ENCODE results near the gene PTPN6. TPM values are rescaled to one million over a fixed set of nuclear protein-coding genes. Genes with fewer than 3 reads are reported as not detected.

PTPN6 gene
- total RNA-seq, 1 donor = 0.36 TPM

DNA sequence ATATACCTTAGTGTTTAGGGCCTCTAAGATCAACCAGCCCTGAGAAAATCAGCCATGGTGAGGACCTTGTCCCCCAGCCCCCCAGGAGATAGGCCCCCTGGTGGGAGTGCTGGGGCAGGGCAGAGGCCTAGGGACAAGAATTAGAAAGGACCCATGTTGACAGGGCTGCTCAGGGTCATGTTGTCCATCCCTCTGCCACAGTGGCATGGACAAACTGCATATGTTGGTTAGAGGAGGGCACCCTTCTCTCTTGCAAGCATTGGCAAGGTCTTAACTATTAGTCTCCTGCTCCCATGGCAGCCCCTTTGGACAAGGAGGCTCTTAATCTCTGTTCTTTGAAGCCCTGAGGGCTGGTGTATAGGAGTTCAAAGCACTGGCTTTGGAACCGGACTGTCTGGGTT lies 755 bp upstream of the PTPN6 start:
- TF ChIP-seq, protein P1, sequence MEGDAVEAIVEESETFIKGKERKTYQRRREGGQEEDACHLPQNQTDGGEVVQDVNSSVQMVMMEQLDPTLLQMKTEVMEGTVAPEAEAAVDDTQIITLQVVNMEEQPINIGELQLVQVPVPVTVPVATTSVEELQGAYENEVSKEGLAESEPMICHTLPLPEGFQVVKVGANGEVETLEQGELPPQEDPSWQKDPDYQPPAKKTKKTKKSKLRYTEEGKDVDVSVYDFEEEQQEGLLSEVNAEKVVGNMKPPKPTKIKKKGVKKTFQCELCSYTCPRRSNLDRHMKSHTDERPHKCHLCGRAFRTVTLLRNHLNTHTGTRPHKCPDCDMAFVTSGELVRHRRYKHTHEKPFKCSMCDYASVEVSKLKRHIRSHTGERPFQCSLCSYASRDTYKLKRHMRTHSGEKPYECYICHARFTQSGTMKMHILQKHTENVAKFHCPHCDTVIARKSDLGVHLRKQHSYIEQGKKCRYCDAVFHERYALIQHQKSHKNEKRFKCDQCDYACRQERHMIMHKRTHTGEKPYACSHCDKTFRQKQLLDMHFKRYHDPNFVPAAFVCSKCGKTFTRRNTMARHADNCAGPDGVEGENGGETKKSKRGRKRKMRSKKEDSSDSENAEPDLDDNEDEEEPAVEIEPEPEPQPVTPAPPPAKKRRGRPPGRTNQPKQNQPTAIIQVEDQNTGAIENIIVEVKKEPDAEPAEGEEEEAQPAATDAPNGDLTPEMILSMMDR (IDR thresholded peaks at IDR 0.05; ENCODE audit: extremely low read depth, low read depth, low read length) = peak; percentile 30

DNA sequence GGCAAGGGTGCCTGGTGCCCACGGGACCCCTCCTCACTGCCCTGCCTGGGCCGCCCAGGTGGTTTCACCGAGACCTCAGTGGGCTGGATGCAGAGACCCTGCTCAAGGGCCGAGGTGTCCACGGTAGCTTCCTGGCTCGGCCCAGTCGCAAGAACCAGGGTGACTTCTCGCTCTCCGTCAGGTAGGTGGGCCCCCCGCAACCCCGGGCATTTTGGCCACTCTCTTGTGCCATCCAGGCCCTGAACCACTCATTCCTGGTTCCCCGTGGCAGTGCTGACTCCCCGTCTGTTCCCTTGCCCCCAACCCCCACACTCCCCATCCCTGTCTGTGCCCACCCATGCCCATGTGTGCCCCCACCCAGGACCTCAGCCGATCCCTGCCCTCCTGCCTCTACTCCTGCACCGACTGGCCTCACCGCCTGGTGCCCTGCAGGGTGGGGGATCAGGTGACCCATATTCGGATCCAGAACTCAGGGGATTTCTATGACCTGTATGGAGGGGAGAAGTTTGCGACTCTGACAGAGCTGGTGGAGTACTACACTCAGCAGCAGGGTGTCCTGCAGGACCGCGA lies 480 bp downstream of the PTPN6 start:
- Histone ChIP-seq H4K20me1 (ENCODE audit: insufficient read depth, low read length) (no peaks in the 10 kb centered on the region), H3K9me3 (ENCODE audit: low read depth, low read length) (no peaks in the 10 kb centered on the region)

More for the DNA sequence above, 755 bp upstream of the PTPN6 start:
- peaks cover 12% of the 10 kb centered on the region for H3K4me1 ChIP-seq (ENCODE audit: insufficient read depth, low read length)
- H3K27ac ChIP-seq (ENCODE audit: low read depth, low read length) = no peak overlapping the region
- H3K27me3 ChIP-seq (ENCODE audit: insufficient read depth, low read length) = no peaks in the 10 kb centered on the region
- H3K4me3 ChIP-seq (ENCODE audit: insufficient read depth, low read length) = no peak overlapping the region
- no peak overlapping the region for H2AFZ ChIP-seq (ENCODE audit: low read length)
- no peak overlapping the region for H3K4me2 ChIP-seq (ENCODE audit: insufficient read depth, low read length)
- no peaks in the 10 kb centered on the region for H3K79me2 ChIP-seq (ENCODE audit: insufficient read depth, low read length)
- no peaks in the 10 kb centered on the region for H3K9me3 ChIP-seq (ENCODE audit: low read depth, low read length)
- H4K20me1 ChIP-seq (ENCODE audit: insufficient read depth, low read length) = no peaks in the 10 kb centered on the region
- peaks cover 11% of the 10 kb centered on the region for H3K36me3 ChIP-seq (ENCODE audit: insufficient read depth, low read length)
- DNase-seq (ENCODE audit: insufficient read length, low spot score, missing footprints) = peak; percentile 65

DNA sequence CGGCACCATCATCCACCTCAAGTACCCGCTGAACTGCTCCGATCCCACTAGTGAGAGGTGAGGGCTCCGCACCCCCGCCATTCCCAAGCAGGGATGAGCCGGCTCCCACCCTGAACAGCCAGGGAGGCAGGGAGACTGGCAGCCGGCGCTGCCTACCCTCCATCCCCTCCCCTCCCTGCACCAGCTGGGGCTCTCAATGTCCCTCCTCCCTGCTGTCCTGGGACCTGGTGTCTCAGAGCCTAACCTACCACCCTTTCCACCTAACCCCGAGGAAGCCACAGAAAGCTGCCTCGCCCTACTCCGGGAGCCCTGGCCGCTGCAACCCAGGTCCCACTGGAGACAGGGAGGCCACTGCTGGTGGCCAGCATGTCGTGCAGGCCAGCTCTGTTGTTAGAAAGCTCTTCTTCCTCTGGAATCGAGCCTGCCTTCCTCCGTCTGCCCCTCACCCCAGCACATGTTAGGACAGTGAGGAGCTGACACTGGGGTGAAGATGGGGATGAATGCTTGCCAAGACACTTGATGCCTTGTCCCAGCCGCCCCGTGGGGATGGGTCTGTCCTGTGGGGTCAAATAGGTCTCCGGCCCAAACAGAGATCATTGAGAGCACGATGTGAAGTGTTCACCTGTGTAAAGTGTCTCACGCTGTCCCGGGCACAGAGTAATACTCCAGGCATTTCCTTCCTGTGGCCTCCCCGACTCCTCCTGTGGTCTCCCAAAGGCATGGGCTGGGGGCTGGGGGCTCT lies 1.1 kb downstream of the PTPN6 start:
- H2AFZ ChIP-seq (ENCODE audit: low read length) = no peak overlapping the region

More for the DNA sequence above, 480 bp downstream of the PTPN6 start:
- peaks cover 5% of the 10 kb centered on the region for H3K36me3 ChIP-seq (ENCODE audit: insufficient read depth, low read length)
- no peaks in the 10 kb centered on the region for H3K79me2 ChIP-seq (ENCODE audit: insufficient read depth, low read length)
- no peak overlapping the region for H3K4me2 ChIP-seq (ENCODE audit: insufficient read depth, low read length)
- H3K27ac ChIP-seq (ENCODE audit: low read depth, low read length) = no peak overlapping the region
- no peak overlapping the region for H3K4me3 ChIP-seq (ENCODE audit: insufficient read depth, low read length)
- peaks cover 12% of the 10 kb centered on the region for H3K4me1 ChIP-seq (ENCODE audit: insufficient read depth, low read length)
- no peak overlapping the region for H2AFZ ChIP-seq (ENCODE audit: low read length)
- DNase-seq (ENCODE audit: insufficient read length, low spot score, missing footprints) = no peak
- TF ChIP-seq, protein P1 (IDR thresholded peaks at IDR 0.05; ENCODE audit: extremely low read depth, low read depth, low read length) = no peak
- H3K27me3 ChIP-seq (ENCODE audit: insufficient read depth, low read length) = no peaks in the 10 kb centered on the region

More for the DNA sequence above, 1.1 kb downstream of the PTPN6 start:
- no peaks in the 10 kb centered on the region for H3K79me2 ChIP-seq (ENCODE audit: insufficient read depth, low read length)
- no peaks in the 10 kb centered on the region for H3K36me3 ChIP-seq (ENCODE audit: insufficient read depth, low read length)
- DNase-seq (ENCODE audit: insufficient read length, low spot score, missing footprints) = peak; percentile 49
- no peak overlapping the region for H3K4me2 ChIP-seq (ENCODE audit: insufficient read depth, low read length)
- H3K27me3 ChIP-seq (ENCODE audit: insufficient read depth, low read length) = no peaks in the 10 kb centered on the region
- H3K4me1 ChIP-seq (ENCODE audit: insufficient read depth, low read length) = peaks cover 12% of the 10 kb centered on the region
- H3K4me3 ChIP-seq (ENCODE audit: insufficient read depth, low read length) = no peak overlapping the region
- TF ChIP-seq, protein P1 (IDR thresholded peaks at IDR 0.05; ENCODE audit: extremely low read depth, low read depth, low read length) = no peak
- no peaks in the 10 kb centered on the region for H4K20me1 ChIP-seq (ENCODE audit: insufficient read depth, low read length)
- no peak overlapping the region for H3K27ac ChIP-seq (ENCODE audit: low read depth, low read length)
- H3K9me3 ChIP-seq (ENCODE audit: low read depth, low read length) = no peaks in the 10 kb centered on the region
